ENCODE data around the gene VASN.

The VASN gene

DNA sequence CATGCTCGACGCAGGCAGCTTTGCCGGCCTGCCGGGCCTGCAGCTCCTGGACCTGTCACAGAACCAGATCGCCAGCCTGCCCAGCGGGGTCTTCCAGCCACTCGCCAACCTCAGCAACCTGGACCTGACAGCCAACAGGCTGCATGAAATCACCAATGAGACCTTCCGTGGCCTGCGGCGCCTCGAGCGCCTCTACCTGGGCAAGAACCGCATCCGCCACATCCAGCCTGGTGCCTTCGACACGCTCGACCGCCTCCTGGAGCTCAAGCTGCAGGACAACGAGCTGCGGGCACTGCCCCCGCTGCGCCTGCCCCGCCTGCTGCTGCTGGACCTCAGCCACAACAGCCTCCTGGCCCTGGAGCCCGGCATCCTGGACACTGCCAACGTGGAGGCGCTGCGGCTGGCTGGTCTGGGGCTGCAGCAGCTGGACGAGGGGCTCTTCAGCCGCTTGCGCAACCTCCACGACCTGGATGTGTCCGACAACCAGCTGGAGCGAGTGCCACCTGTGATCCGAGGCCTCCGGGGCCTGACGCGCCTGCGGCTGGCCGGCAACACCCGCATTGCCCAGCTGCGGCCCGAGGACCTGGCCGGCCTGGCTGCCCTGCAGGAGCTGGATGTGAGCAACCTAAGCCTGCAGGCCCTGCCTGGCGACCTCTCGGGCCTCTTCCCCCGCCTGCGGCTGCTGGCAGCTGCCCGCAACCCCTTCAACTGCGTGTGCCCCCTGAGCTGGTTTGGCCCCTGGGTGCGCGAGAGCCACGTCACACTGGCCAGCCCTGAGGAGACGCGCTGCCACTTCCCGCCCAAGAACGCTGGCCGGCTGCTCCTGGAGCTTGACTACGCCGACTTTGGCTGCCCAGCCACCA lies 9.7 kb downstream of the VASN start:
- intact Hi-C loops (cut with DNase I), result no loop called here
- peak in 8 of 10 donors; percentile 41 to 94 (median 66) for DNase-seq

DNA sequence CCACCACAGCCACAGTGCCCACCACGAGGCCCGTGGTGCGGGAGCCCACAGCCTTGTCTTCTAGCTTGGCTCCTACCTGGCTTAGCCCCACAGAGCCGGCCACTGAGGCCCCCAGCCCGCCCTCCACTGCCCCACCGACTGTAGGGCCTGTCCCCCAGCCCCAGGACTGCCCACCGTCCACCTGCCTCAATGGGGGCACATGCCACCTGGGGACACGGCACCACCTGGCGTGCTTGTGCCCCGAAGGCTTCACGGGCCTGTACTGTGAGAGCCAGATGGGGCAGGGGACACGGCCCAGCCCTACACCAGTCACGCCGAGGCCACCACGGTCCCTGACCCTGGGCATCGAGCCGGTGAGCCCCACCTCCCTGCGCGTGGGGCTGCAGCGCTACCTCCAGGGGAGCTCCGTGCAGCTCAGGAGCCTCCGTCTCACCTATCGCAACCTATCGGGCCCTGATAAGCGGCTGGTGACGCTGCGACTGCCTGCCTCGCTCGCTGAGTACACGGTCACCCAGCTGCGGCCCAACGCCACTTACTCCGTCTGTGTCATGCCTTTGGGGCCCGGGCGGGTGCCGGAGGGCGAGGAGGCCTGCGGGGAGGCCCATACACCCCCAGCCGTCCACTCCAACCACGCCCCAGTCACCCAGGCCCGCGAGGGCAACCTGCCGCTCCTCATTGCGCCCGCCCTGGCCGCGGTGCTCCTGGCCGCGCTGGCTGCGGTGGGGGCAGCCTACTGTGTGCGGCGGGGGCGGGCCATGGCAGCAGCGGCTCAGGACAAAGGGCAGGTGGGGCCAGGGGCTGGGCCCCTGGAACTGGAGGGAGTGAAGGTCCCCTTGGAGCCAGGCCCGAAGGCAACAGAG lies 10.5 kb downstream of the VASN start:
- DNase-seq, result no peak
- intact Hi-C loops (cut with DNase I), result no loop called here

DNA sequence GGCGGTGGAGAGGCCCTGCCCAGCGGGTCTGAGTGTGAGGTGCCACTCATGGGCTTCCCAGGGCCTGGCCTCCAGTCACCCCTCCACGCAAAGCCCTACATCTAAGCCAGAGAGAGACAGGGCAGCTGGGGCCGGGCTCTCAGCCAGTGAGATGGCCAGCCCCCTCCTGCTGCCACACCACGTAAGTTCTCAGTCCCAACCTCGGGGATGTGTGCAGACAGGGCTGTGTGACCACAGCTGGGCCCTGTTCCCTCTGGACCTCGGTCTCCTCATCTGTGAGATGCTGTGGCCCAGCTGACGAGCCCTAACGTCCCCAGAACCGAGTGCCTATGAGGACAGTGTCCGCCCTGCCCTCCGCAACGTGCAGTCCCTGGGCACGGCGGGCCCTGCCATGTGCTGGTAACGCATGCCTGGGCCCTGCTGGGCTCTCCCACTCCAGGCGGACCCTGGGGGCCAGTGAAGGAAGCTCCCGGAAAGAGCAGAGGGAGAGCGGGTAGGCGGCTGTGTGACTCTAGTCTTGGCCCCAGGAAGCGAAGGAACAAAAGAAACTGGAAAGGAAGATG lies 11.2 kb downstream of the VASN start:
- intact Hi-C loops (cut with DNase I), result no loop called here
- DNase-seq, result no peak

DNA sequence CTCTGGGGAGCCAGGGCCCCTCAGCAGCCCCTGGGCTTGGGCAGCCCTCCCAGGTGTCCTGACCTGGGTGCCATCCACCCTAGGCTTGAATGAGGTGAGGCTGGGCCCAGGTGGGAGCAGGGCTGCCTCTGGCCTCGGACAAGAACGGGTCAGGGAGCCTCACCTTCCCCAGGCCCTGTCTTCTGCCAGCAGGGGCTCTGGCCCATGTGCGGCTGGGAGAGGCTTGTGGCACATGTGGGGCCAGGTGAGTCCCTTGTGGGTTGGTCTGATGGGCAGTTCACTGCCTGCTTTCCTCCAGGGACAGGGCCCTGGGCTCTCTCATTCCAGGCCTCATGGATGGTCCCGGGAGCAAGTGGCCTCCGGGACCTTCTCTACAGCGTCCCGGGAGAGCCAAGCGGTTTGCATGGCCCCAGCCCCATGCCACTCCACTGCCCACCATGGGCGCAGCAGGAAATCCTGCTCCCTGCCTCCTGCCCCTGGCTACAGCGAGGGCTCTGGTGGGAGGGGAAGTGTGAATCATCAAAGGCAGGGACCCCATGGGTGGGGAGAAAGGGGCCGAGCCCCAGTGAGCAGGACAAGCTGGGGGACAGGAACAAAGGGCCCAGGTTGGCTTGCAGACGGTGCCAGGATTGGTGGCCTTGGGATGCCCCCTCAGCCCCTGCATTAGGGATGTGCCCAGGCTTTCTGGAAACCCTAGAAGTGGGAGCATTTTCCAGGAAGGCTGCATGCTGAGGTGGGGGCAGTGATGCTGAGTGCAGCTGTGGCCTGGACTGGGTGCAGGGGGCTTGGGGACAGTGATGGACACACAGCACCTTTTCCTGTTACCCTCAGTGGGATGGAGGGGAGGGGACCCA lies 12.2 kb downstream of the VASN start:
- no peak for DNase-seq
- intact Hi-C loops (cut with DNase I), result no loop called here

DNA sequence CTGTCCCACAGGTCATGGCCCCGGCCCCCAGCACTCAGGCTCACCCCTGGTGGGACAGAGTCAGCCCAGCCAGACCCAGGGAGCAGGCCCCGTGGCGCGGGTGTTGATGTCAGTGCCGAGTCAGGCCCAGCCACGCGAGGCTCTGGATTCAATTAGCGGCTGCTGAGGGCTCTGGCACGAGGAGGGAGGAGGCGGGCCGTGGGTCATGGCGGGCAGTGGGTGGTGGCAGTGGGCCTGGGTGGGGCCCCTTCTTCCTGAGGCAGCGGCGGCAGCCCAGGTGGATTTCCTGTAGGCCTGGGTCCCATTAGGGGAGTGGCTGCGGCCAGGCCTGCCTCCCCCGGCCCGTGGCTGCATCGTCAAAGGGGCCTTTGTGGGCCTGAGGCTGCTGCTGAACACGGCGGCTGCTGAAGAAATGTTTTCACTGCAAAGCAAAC lies 12.9 kb downstream of the VASN start:
- intact Hi-C loops (cut with DNase I), result no loop called here
- DNase-seq, result no peak

DNA sequence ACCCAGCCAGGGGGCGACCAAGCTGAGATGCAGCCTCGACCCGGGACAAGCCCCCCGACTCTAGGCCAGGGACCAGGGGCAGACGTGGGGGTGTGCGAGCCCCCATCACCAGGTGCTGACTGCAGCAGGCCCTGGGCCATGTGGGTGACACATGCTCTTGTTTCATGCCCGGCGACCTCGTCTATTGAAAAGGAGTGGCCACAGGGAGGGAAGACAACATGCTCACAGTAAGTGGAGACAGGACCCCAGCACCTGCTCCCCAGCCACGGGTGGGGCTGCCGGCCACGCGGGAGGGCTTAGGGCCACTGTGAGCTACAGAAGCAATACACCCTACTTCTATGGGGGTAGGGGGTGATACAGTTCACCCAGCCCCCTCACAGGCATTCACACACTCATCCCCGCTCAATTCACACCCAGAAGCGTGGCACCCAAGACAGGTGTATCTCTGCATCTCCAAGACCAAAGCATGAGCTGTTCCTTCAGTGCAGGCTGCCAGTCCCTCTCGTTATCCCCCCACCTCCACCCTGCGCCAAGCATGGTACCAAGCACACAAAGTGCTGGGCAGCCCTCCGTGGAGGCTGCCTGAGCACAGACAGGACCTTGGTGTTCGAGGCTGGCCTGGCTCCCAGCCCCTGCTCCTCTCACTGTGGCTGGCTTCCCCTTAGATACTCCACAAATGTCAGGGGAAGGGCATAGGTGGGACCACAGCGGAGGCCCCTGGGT lies 13.6 kb downstream of the VASN start:
- intact Hi-C loops (cut with DNase I), result no loop called here
- no peak for DNase-seq

DNA sequence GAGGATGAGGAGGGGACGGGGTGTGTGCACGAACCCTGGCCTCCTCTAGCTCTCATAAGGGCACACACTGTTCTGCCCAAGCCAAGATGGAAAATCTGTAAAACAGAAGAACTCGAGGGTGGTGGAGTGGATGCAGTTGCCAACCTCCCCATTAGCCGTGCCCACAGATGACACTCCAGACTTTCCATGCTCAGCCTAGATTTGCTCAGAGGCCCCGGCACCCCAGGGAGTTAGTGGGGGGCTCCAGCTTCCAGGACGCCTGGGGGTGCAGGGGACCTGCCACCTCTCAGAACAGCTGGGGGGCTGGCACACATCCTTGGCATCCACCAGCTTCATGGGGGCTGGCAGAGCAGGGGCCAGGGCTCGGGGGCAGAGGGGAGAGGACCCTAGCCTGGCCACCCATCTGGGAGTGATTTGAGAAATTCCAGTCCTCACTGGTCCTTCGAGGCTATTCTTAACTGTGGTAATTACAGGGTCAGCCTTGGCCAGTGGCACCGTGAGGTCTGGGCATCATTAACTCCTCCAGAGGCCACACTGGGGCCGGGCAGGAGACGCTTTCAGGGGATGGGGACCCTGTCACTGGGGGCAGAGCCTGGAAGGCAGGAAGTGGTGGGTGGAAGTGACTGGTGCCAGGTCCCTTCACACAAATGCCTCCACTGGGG lies 14.3 kb downstream of the VASN start:
- no peak for DNase-seq
- intact Hi-C loops (cut with DNase I), result no loop called here

DNA sequence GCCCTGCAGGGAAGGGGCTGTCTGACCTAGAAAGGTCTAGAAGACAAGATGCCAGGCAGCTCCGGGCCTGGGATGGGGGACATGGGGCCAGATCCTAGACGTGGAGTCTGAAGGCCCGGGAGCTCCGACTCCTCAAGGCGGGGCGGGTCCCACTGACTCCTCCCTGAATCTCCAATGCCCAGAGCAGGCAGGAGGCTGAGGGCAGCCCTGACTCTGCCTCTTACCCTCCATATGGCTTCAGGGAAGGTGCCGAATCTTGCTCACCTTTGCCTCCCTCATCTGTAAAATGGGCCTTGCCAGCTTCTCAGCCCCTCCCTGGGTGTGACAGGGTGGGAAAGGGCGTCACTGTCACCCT lies 14.8 kb downstream of the VASN start:
- intact Hi-C loops (cut with DNase I), result no loop called here
- DNase-seq, result no peak

DNA sequence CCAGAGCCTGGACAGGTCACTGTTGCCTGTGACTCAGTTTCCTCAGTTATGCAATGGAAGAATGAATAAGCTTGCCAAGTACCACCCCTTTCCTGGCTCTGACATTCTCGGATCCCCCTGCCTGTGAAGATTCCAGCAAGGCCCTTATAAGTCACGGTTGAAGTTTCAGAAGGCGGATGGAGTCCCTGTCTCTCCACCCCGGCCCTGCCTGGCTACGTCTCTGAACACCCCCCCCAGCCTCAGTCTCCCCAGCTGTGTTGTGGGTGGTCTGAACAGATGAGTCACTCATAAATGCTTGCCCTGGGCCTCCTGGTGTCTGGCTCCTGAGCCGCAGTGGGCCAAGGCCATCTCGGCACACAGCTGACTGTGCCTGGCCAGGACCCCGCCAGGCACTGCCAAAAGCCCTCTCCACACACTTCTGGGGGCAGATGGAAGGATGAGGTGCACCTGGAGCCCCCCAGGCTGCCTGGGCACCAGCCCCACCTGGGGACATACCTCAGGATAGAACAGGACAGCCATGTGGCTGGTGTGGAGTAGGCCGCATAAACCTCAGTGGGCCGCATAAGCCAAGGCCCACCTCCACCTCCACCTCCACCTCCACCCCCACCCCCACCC lies 15.4 kb downstream of the VASN start:
- intact Hi-C loops (cut with DNase I), result no loop called here

DNA sequence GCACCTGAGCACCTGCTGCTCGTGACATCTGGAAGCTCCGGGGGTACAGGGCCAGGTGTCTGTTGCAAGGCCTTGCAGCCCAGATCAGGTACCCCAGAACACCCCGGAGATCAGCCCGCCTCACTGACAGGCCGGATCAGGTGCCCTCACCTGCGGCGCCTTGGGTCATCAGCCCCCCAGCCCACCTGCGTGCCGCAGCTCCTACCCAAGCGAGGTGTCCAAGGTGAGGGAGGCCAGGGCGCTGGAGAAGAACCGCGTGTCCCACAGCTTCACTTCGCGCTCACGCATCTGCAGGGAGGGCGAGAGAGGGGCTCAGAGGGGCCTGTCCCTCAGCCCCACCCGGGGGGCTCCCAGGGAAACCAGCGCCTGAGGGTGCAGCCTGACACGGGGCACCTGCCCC lies 16.1 kb downstream of the VASN start:
- no peak for DNase-seq
- intact Hi-C loops (cut with DNase I), result no loop called here

More for the DNA sequence above, 15.4 kb downstream of the VASN start:
- no peak for DNase-seq

DNA sequence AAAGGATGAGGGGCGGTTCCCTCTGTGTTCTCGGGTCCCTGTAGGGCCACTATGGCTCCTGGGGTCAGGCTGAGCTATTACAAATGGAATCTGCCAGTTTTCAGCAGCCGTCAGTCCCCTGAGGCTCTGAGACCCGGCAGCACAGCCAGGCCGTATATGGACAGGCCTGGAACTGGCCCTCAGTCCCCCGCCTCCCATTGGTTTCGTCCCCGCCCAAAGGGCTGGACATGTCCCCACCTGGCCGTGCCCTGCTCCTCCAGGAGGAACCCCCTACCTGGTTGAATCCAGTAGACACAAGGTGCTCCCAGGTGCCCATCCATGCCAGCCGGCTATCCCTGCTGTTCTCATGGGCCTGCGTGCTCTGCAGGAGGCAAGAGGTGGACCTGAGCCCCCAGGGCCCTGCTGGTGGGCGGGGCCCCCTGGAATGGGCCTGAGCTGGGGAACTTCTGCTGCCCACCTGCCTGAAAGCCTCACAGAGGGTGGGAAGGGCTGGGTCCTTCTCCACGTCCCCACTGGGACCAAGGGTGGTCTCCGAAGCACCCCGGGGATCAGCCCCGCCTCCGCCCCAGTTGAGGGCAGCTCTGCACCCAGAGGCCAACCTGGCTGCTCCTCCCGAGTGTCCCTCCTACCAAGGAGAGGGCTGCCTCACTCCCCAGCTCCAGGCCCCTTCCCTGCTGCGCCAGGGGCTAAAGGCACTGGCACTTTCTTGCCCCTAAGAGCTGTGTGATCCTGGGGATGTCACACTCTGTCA lies 16.8 kb downstream of the VASN start:
- no peak for DNase-seq
- intact Hi-C loops (cut with DNase I), result no loop called here

DNA sequence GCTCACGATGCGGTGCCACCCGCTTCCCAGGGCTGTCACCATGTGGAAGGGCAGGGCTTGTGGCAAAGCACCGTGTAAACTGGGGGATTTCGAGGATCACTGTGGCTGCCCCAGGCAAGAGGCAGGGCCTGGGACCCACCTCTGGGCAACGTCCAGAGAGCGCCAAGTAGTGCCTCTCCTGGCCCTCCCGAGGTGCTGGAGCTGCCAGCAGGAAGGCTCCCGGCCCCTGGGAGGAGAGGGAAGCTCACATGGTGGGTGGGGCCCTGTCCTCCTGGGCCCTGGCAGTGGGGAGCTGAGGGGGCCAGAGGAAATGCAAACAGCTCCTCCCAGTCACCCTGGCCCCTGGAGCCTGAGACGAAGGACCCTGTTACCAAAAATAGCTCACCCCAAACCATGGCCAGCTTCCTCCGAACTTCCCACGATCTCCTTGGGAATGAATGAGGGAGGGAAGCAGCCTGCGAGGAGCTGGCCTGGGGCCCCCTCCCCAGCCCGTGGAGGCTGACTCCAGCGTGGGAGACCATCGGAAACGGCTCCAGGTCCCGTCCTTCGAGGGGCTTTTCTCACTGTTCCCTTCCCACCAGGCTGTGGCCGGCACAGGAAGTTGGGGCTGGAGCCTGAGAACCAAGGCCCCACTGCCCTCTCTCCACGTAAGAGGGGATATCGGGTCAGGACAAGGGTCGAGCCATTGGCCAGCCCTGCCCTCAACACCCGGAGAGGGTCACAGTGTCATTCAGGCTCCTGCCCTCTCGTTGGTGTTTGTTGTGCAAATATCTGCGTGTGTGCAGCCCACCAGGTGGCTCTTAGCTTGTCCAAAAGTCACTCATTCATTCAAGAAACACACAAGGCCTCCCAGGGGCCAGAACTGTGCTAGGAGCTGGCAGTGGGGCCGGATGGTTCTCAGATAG lies 17.7 kb downstream of the VASN start:
- intact Hi-C loops (cut with DNase I), result no loop called here
- DNase-seq, result no peak

DNA sequence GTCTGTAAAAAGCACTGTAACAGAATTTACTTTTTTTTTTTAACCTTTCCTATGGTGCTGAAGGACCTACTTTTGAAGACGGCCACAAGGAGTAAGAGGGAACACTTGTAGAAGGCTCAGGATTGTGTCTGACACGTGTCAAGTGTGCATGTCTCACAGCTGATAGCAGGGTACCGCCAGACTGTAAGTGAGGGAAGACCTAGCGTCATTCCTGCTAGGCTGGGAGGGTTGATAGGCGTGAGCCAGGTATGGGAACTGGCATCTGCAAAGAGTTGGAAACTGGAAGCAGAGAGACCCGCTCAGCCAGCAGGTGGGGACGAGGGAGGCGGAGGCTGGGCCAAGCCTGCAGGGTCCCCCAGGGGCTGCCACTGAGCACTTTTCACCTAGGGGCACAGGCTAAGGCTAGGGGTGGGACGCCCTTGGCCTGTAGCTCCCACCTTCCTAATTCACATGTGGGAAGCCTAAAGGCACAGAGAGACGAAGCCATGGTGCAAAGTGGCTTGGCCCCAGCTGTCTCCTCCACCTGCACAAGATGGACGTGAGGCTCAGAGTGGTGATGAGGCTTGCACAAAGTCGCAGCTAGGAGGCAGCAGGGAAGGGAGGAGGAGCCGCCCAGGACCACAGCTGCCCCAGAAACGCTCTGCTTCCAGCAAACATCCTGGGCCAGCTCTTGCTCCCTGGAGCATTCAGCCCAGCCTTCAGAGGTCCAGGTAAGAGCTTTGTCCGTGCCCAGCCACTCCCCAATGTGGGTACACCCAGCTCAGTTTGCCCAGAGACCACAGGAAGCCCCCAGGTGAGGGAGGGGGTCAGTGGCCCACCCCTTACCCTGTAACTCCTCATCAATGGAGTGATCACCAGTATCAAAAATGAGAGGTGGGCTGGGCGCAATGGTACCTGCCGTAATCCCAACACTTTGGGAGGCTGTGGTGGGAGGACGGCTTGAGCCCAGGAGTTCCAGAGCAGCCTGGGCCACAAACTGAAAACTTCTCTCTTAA lies 18.9 kb downstream of the VASN start:
- intact Hi-C loops (cut with DNase I), result no loop called here
- DNase-seq, result no peak

DNA sequence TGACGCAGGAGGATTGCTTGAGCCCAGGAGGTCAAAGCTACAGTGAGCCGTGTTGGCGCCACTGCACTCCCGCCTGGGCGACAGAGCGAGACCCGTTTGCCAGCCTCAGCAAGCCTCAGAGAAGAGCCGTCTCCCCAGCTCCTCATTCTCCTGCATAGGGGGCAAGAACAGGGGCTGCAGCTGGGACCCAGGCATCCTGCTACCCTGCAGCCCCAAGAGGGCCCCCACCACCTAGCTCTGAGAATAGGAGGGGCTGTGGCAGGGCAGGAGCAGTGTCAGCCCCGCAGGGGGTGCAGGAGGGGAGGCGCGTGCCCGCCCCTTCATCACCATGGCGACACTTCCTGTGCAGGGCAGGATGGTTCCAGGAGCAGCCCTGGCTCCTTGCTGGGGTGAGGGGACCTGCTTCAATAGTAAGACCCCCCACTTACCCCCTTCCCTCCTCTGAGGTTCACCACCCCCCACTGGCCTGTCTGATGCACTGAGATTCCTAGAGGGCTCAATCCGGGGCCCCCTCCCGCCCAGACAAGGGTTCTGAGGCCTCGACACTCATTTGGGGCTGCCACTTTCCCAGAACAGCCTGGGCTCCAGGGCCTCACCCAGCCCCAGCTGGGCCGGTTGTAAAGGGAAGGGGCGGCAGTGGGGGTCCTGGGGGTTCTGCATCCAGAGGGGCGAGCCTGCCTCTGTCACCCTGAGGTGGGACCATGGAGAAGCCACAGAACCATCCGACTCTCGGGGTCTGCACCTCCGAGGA lies 20.2 kb downstream of the VASN start:
- intact Hi-C loops (cut with DNase I), result no loop called here
- DNase-seq, result no peak
